Breast epithelium (tissue), 3 donors: Measurements from ENCODE around the gene DDX54.

Source experiments
- POLR2A ChIP-seq: fragments of 450-650 bp; IDR thresholded peaks from one replicate; pipeline ENCODE4 v1.6.1; 2016; ENCODE audit warnings: antibody characterized with exemption, mild to moderate bottlenecking, moderate library complexity
- POLR2AphosphoS5 ChIP-seq, 3 donors: sonication (generic); formaldehyde crosslinking; IDR thresholded peaks; one replicate each; pipeline ENCODE4 v1.6.1; 2017; ENCODE audit warnings: antibody characterized with exemption in 3 of 3
- TF ChIP-seq, protein P1 (sequence below), 3 donors: fragments of 450-650 bp; IDR thresholded peaks; one replicate each; pipeline ENCODE4 v1.5.1; 2016 to 2017; ENCODE audit warnings: antibody characterized with exemption in 3 of 3, mild to moderate bottlenecking in 3 of 3, moderate library complexity in 3 of 3

DNA sequence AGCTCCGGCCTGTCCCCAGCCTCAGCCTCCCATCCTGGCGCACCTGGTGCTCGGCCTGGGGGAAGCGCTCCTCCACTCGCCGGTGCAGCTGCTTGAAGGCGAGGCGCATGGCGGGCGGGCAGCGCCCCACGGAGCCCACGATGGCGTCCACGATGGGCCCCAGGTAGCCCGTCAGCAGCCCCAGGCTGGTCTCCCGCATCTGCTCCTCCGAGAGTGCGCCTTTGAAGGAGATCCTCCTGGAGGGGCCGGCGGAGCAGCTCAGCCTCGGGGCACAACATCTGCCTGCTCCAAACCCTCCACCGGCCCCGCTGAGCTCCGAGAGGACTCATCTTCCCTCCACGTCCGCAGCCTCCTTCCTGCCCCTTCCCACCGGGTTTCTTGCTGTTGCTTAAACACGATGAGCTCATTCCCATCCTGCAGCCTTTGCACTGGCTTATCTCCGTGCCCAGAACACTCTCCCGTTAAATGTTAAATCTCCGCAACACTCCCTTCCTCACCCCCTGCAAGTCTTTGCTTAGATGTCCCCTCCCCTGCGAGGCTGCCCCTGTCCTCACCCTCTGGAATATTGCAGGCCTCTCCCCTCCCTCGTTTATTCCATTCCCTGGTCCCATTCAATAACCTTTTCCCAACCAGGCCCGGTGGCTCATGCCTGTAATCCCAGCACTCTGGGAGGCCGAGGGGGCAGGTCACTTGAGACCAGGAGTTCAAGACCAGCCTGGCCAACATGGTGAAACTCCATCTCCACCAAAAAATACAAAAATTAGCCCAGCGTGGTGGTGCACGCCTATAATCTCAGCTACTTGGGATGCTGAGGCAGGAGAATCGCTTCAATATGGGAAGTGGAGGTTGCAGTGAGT, 73.0 kb downstream of the DDX54 start:
- TF ChIP-seq POLR2AphosphoS5 (IDR thresholded peaks at IDR 0.05) (no peak), POLR2A (no peak)
- TF ChIP-seq, protein P1, sequence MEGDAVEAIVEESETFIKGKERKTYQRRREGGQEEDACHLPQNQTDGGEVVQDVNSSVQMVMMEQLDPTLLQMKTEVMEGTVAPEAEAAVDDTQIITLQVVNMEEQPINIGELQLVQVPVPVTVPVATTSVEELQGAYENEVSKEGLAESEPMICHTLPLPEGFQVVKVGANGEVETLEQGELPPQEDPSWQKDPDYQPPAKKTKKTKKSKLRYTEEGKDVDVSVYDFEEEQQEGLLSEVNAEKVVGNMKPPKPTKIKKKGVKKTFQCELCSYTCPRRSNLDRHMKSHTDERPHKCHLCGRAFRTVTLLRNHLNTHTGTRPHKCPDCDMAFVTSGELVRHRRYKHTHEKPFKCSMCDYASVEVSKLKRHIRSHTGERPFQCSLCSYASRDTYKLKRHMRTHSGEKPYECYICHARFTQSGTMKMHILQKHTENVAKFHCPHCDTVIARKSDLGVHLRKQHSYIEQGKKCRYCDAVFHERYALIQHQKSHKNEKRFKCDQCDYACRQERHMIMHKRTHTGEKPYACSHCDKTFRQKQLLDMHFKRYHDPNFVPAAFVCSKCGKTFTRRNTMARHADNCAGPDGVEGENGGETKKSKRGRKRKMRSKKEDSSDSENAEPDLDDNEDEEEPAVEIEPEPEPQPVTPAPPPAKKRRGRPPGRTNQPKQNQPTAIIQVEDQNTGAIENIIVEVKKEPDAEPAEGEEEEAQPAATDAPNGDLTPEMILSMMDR (IDR thresholded peaks at IDR 0.05): no peak
